Measurements from ENCODE around the gene RABGGTB.

The RABGGTB gene

DNA sequence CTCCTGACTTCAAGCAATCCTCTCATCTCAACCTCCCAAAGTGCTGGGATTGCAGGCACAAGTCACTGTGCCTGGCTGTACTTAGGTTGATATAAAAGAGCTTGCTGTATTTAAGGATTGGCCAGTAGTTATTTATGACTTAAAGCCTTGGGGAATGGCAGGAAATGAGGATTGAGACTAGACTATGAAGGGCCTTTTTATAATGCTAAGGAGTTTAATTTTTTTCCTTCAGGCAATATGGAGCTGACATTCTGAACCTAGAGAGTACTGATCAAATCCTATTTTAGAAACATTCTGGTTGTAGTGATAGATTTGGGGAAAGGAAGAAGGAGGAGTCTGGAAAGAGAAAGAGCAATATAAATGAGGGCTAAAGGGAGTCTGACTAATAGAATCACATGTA lies 55.4 kb downstream of the RABGGTB start:
- TF ChIP-seq, protein P1, sequence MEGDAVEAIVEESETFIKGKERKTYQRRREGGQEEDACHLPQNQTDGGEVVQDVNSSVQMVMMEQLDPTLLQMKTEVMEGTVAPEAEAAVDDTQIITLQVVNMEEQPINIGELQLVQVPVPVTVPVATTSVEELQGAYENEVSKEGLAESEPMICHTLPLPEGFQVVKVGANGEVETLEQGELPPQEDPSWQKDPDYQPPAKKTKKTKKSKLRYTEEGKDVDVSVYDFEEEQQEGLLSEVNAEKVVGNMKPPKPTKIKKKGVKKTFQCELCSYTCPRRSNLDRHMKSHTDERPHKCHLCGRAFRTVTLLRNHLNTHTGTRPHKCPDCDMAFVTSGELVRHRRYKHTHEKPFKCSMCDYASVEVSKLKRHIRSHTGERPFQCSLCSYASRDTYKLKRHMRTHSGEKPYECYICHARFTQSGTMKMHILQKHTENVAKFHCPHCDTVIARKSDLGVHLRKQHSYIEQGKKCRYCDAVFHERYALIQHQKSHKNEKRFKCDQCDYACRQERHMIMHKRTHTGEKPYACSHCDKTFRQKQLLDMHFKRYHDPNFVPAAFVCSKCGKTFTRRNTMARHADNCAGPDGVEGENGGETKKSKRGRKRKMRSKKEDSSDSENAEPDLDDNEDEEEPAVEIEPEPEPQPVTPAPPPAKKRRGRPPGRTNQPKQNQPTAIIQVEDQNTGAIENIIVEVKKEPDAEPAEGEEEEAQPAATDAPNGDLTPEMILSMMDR (IDR thresholded peaks at IDR 0.05; ENCODE audit: low read depth, low read length) = no peak
- DNase-seq (ENCODE audit: extremely low read depth, low read depth) = no peak
